ENCODE data around the gene ST8SIA1. TPM values are rescaled to one million over a fixed set of nuclear protein-coding genes. Genes with fewer than 3 reads are reported as not detected.
A peak's percentile ranks its signal among the peaks of the same experiment; 100 is the strongest.

ST8SIA1 gene
- total RNA-seq, 1 donor from 2014 or later: 2.2 TPM

DNA sequence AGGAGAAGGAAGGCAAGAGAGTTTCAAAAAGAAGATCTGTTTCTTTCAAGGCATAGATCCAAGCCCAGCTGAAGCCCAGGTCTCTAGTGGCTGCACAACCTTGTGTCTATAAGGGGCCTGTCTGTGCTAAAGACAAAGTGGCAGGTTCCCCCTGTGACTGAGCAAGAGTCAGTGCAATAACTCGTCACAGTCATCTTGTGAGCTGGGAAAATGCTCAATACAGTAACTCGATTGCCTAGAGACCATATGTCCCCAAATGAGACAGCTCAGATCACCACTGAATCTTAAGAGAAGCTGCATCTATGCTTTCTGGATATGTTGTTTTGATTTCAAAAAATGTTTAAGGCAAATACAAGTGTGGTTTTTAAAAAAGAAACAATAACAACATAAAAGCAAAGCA is 24.2 kb downstream of the ST8SIA1 start:
- Mint-ChIP-seq H3K9me3 (peaks cover 14% of the 10 kb centered on the region), H3K27ac (no peak overlapping the region), H3K4me1 (peaks cover under 1% of the 10 kb centered on the region), H3K27me3 (ENCODE audit: low read depth) (no peaks in the 10 kb centered on the region), H3K4me3 (no peak overlapping the region), H3K36me3 (no peaks in the 10 kb centered on the region)
- TF ChIP-seq CTCF (IDR thresholded peaks at IDR 0.05; ENCODE audit: unreplicated experiment): no peak
- no peak for DNase-seq (ENCODE audit: low spot score in 2 of 2, unreplicated experiment in 2 of 2)

- no peak for DNase-seq (ENCODE audit: low spot score in 2 of 2, unreplicated experiment in 2 of 2)
- no peak overlapping the region for H3K27ac Mint-ChIP-seq
- peaks cover 7% of the 10 kb centered on the region for H3K4me1 Mint-ChIP-seq
- no peak overlapping the region for H3K4me3 Mint-ChIP-seq
- no peaks in the 10 kb centered on the region for H3K27me3 Mint-ChIP-seq (ENCODE audit: low read depth)
- H3K9me3 Mint-ChIP-seq: peaks cover 15% of the 10 kb centered on the region
- H3K36me3 Mint-ChIP-seq: no peaks in the 10 kb centered on the region
- TF ChIP-seq CTCF (IDR thresholded peaks at IDR 0.05; ENCODE audit: unreplicated experiment): no peak
Observed at GRCh38 chr12:22307811-22308210, 26.7 kb downstream of the ST8SIA1 start.

DNA sequence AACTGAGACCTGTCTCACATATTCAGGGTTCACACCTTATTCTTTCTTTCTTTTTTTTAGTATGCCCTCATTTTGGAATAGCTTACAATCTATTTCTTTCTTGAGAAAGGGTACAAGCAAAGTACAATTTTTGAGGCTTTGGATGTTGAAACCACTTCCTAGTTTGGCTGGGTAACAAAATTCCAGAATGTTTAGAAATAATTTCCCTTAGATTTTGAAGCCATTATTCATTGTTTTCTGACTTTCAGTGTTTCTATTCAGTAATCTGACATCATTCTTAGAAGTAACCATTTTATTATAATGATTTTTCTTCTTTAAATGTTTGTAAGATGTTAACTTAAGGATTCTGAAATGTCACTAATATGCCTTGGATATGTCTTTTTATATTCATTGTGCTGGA is 28.2 kb downstream of the ST8SIA1 start:
- no peak for DNase-seq (ENCODE audit: low spot score in 2 of 2, unreplicated experiment in 2 of 2)
- no peaks in the 10 kb centered on the region for H3K36me3 Mint-ChIP-seq
- no peak overlapping the region for H3K4me3 Mint-ChIP-seq
- no peaks in the 10 kb centered on the region for H3K27me3 Mint-ChIP-seq (ENCODE audit: low read depth)
- no peak overlapping the region for H3K27ac Mint-ChIP-seq
- TF ChIP-seq CTCF (IDR thresholded peaks at IDR 0.05; ENCODE audit: unreplicated experiment): no peak
- peaks cover 27% of the 10 kb centered on the region for H3K9me3 Mint-ChIP-seq
- peaks cover 7% of the 10 kb centered on the region for H3K4me1 Mint-ChIP-seq

DNA sequence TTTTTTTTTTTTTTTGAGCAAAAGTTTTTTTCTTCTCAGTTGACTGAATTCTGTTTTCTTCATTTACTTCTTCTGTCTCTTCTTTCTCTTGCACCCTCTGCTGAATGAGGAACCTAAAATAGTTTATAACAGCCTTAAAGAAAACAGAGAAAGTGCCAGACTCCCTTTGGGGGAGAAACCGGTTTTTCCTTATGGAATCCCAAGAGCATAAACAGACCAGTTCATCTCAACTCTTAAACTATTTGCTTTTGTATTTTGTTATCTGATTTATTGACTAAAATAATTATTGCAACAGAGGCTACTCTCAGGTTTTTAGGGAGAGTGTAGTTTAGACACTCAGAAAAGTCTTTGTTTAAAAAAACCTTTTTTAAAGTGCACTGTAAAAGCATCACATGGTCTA is 30.2 kb downstream of the ST8SIA1 start:
- Mint-ChIP-seq H3K9me3 (peaks cover 36% of the 10 kb centered on the region), H3K27me3 (ENCODE audit: low read depth) (no peaks in the 10 kb centered on the region), H3K36me3 (no peaks in the 10 kb centered on the region), H3K4me1 (peaks cover 7% of the 10 kb centered on the region), H3K4me3 (no peak overlapping the region), H3K27ac (peak overlapping the region; percentile 50)
- DNase-seq (ENCODE audit: low spot score in 2 of 2, unreplicated experiment in 2 of 2): no peak
- TF ChIP-seq CTCF (IDR thresholded peaks at IDR 0.05; ENCODE audit: unreplicated experiment): no peak

GRCh38 chr12:22299294-22299912 is 35.1 kb downstream of the ST8SIA1 start:
- Mint-ChIP-seq H3K27ac (no peak overlapping the region), H3K9me3 (peaks cover 58% of the 10 kb centered on the region), H3K36me3 (peaks cover 6% of the 10 kb centered on the region), H3K4me1 (peaks cover 4% of the 10 kb centered on the region), H3K4me3 (no peak overlapping the region), H3K27me3 (ENCODE audit: low read depth) (no peaks in the 10 kb centered on the region)
- DNase-seq (ENCODE audit: low spot score in 2 of 2, unreplicated experiment in 2 of 2): no peak
- TF ChIP-seq CTCF (IDR thresholded peaks at IDR 0.05; ENCODE audit: unreplicated experiment): no peak

- Mint-ChIP-seq H3K27ac (no peak overlapping the region), H3K36me3 (no peaks in the 10 kb centered on the region), H3K9me3 (no peaks in the 10 kb centered on the region), H3K27me3 (ENCODE audit: low read depth) (no peaks in the 10 kb centered on the region), H3K4me1 (peaks cover 10% of the 10 kb centered on the region), H3K4me3 (no peak overlapping the region)
- TF ChIP-seq CTCF (IDR thresholded peaks at IDR 0.05; ENCODE audit: unreplicated experiment): no peak
- no peak for DNase-seq (ENCODE audit: low spot score in 2 of 2, unreplicated experiment in 2 of 2)
Observed at GRCh38 chr12:22289250-22289649, 45.3 kb downstream of the ST8SIA1 start.

Measured in mesothelial cell of epicardium (in vitro differentiated cells).